ENCODE results near the gene ITK. TPM values are rescaled to one million over a fixed set of nuclear protein-coding genes. Genes with fewer than 3 reads are reported as not detected.

ITK gene
- polyA plus RNA-seq, 1 donor (not counting 4 experiments of a cell fraction or from before 2014, with no cell fraction given): not detected

GRCh38 chr5:157132281-157132612 is 48.4 kb upstream of the ITK start:
- H3K27ac ChIP-seq (ENCODE audit: control insufficient read depth, insufficient read depth, low read length): no peak overlapping the region
- no peaks in the 10 kb centered on the region for H3K9me3 ChIP-seq (ENCODE audit: control insufficient read depth, low read depth, low read length)
- H2AFZ ChIP-seq (ENCODE audit: control insufficient read depth, low read length): no peak overlapping the region
- dilution Hi-C loops (cut with MboI; ENCODE audit: extremely low pct_ligation_motif_present, low sequenced_read_pairs): no loop called here
- H3K9ac ChIP-seq (ENCODE audit: control insufficient read depth, extremely low read depth, insufficient read depth, low read length): no peak overlapping the region
- TF ChIP-seq EZH2 (IDR thresholded peaks at IDR 0.05; ENCODE audit: low read length) (no peak), CTCF (optimal IDR thresholded peaks at IDR 0.05 in 1 of 3, IDR thresholded peaks at IDR 0.05 in 1 of 3, conservative IDR thresholded peaks at IDR 0.05 in 1 of 3; ENCODE audit: extremely low read depth in 1 of 3, insufficient read depth in 2 of 3, low read length in 3 of 3) (no peak)
- no peaks in the 10 kb centered on the region for H3K4me1 ChIP-seq (ENCODE audit: control insufficient read depth, extremely low read depth, insufficient read depth, low read length)
- no peaks in the 10 kb centered on the region for H3K9me1 ChIP-seq (ENCODE audit: control insufficient read depth, extremely low read depth, insufficient read depth, low read length)
- no peaks in the 10 kb centered on the region for H3K27me3 ChIP-seq (ENCODE audit: control insufficient read depth, extremely low read depth, insufficient read depth, low read length)
- H3K4me2 ChIP-seq (ENCODE audit: control insufficient read depth, extremely low read depth, insufficient read depth, low read depth, low read length): no peak overlapping the region
- DNase-seq (ENCODE audit: low read depth, low spot score): no peak
- H3K4me3 ChIP-seq (ENCODE audit: control insufficient read depth in 2 of 3, extremely low read depth in 1 of 3, insufficient read depth in 2 of 3, low read depth in 1 of 3, low read length in 3 of 3): no peak overlapping the region
- H3K36me3 ChIP-seq (ENCODE audit: control insufficient read depth in 2 of 2, extremely low read depth in 1 of 2, insufficient read depth in 2 of 2, low read length in 2 of 2): no peaks in the 10 kb centered on the region
- no peaks in the 10 kb centered on the region for H3K79me2 ChIP-seq (ENCODE audit: control insufficient read depth, insufficient read depth, low read length)
- no peaks in the 10 kb centered on the region for H4K20me1 ChIP-seq (ENCODE audit: control insufficient read depth, extremely low read depth, insufficient read depth, low read length)
- no peak for FAIRE-seq

GRCh38 chr5:157137691-157138090 is 42.9 kb upstream of the ITK start:
- Histone ChIP-seq H3K9me3 (ENCODE audit: control insufficient read depth, low read depth, low read length) (no peaks in the 10 kb centered on the region), H3K79me2 (ENCODE audit: control insufficient read depth, insufficient read depth, low read length) (peaks cover 31% of the 10 kb centered on the region), H3K4me1 (ENCODE audit: control insufficient read depth, extremely low read depth, insufficient read depth, low read length) (no peaks in the 10 kb centered on the region), H3K9ac (ENCODE audit: control insufficient read depth, extremely low read depth, insufficient read depth, low read length) (no peak overlapping the region), H3K9me1 (ENCODE audit: control insufficient read depth, extremely low read depth, insufficient read depth, low read length) (no peaks in the 10 kb centered on the region), H2AFZ (ENCODE audit: control insufficient read depth, low read length) (no peak overlapping the region), H3K36me3 (ENCODE audit: control insufficient read depth in 2 of 2, extremely low read depth in 1 of 2, insufficient read depth in 2 of 2, low read length in 2 of 2) (peaks cover 4 to 14% of the 10 kb centered on the region in 2 experiments), H3K27ac (ENCODE audit: control insufficient read depth, insufficient read depth, low read length) (no peak overlapping the region), H4K20me1 (ENCODE audit: control insufficient read depth, extremely low read depth, insufficient read depth, low read length) (no peaks in the 10 kb centered on the region), H3K4me3 (ENCODE audit: control insufficient read depth in 2 of 3, extremely low read depth in 1 of 3, insufficient read depth in 2 of 3, low read depth in 1 of 3, low read length in 3 of 3) (no peak overlapping the region), H3K27me3 (ENCODE audit: control insufficient read depth, extremely low read depth, insufficient read depth, low read length) (no peaks in the 10 kb centered on the region), H3K4me2 (ENCODE audit: control insufficient read depth, extremely low read depth, insufficient read depth, low read depth, low read length) (no peak overlapping the region)
- DNase-seq (ENCODE audit: low read depth, low spot score): no peak
- no peak for FAIRE-seq
- dilution Hi-C loops (cut with MboI; ENCODE audit: extremely low pct_ligation_motif_present, low sequenced_read_pairs): no loop called here
- TF ChIP-seq EZH2 (IDR thresholded peaks at IDR 0.05; ENCODE audit: low read length) (no peak), CTCF (optimal IDR thresholded peaks at IDR 0.05 in 1 of 3, IDR thresholded peaks at IDR 0.05 in 1 of 3, conservative IDR thresholded peaks at IDR 0.05 in 1 of 3; ENCODE audit: extremely low read depth in 1 of 3, insufficient read depth in 2 of 3, low read length in 3 of 3) (no peak)
